Hepatocyte (in vitro differentiated cells): ENCODE measurements around the gene ARHGAP5.

Source experiments
- CTCF ChIP-seq: fragments of 200-600 bp; sonication (generic); IDR thresholded peaks from 2 replicates; pipeline ENCODE4 v1.5.1; 2016; ENCODE audit warnings: antibody characterized with exemption, mild to moderate bottlenecking; ENCODE audit not compliant: poor library complexity
- EZH2 ChIP-seq: fragments of 200-600 bp; sonication (generic); IDR thresholded peaks from 2 replicates; pipeline ENCODE4 v1.6.1; 2016; ENCODE audit warnings: antibody characterized with exemption, mild to moderate bottlenecking, borderline replicate concordance
- EZH2phosphoT487 ChIP-seq: fragments of 200-600 bp; sonication (generic); IDR thresholded peaks from one replicate; pipeline ENCODE4 v1.6.1; 2018; ENCODE audit warnings: antibody characterized with exemption, mild to moderate bottlenecking, low read depth, moderate library complexity; ENCODE audit not compliant: unreplicated experiment, severe bottlenecking

DNA sequence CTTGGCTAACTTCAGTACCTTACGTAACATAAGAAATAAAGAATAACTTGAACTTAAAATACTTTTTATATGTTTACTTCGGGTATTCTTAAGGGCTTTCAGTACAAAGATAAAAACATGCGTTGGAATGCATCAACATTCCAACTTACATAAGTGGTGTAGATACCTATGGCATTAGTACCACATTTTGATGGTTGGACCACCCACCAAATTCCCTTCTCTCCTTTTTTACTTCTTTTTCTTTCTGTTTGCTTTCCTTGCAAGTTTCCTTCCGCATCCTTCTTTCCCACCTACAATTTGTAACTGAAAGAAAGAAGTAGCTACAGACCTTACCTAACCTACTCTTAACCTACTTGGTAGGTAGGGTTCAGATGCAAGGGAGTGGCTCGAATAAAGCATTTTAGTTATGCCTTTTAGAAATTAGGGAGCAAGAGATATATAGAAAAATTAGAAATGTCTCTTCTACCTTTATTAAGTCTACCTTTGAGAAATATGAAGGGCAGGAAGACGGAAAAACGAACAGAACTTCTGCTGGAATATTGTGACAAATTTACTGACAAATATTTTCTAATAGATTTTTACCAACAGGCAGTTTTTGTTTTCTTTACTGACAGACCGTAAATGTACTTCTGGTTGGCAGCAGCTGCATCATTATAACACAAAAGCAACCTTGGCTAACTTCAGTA is 2.1 kb upstream of the ARHGAP5 start:
- TF ChIP-seq CTCF (no peak), EZH2 (no peak), EZH2phosphoT487 (no peak)
